ENCODE measurements around the gene GRK5. TPM values are rescaled to one million over a fixed set of nuclear protein-coding genes. Genes with fewer than 3 reads are reported as not detected.

The GRK5 gene
- total RNA-seq, 2 donors from 2014 or later, result 9.1 to 11.9 TPM

DNA sequence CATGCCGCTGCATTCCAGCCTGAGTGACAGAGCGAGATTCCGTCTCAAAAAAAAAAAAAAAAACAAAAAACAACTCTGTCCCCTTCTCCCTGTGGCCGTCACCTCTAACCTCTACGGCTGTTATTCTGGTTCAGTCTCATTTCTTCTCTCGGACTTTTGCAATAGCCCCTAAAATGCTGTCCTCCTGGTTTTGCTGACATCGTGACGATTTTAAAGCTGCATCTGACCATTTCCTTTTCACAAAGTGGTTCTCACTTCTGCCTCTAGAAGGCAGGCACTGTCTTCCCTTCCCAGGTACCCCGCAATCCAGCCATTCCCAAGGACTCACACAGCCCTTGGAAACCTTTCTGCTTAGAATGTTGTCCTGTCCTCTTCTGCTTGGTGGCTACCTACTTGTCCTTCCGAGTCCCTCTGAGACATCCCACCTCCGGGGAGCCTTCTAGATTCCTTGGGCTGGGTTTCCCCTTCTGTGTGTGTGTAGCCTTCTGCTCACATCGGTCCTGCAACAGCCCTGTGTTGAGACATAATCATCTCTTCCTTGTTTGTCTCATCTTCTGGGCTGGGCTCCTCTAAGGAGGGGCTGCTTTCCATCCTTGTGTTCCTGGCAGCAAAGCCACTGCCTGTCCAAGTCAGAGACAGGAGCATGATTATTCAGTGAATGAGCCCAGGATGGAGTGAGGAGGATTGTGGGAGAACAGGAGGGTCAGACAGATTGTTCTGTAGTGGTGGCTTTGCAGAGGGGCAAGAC, 83.1 kb downstream of the GRK5 start:
- Mint-ChIP-seq H3K27ac (no peak overlapping the region), H3K4me3 (no peak overlapping the region), H3K36me3 (ENCODE audit: low read depth) (peaks cover under 1% of the 10 kb centered on the region), H3K4me1 (peaks cover 22% of the 10 kb centered on the region), H3K9me3 (no peaks in the 10 kb centered on the region), H3K27me3 (ENCODE audit: insufficient read depth) (peaks cover 9% of the 10 kb centered on the region)
- H3K27ac ChIP-seq (ENCODE audit: low read depth, low read length), result no peak overlapping the region
- H3K36me3 ChIP-seq (ENCODE audit: control insufficient read depth, insufficient read depth, low read length), result no peaks in the 10 kb centered on the region
- H3K9ac ChIP-seq (ENCODE audit: extremely low read depth, low read length, poor library complexity, severe bottlenecking), result no peak overlapping the region
- TF ChIP-seq, protein P1, sequence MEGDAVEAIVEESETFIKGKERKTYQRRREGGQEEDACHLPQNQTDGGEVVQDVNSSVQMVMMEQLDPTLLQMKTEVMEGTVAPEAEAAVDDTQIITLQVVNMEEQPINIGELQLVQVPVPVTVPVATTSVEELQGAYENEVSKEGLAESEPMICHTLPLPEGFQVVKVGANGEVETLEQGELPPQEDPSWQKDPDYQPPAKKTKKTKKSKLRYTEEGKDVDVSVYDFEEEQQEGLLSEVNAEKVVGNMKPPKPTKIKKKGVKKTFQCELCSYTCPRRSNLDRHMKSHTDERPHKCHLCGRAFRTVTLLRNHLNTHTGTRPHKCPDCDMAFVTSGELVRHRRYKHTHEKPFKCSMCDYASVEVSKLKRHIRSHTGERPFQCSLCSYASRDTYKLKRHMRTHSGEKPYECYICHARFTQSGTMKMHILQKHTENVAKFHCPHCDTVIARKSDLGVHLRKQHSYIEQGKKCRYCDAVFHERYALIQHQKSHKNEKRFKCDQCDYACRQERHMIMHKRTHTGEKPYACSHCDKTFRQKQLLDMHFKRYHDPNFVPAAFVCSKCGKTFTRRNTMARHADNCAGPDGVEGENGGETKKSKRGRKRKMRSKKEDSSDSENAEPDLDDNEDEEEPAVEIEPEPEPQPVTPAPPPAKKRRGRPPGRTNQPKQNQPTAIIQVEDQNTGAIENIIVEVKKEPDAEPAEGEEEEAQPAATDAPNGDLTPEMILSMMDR (conservative IDR thresholded peaks at IDR 0.05), result peak; percentile 55
- 66 to 73% methylated on average over 7 to 12 of the region's 12 CpGs for WGBS, 2 experiments (ENCODE audit: insufficient coverage in 1 of 2, insufficient read length in 1 of 2)
- peaks cover 6% of the 10 kb centered on the region for H3K4me1 ChIP-seq (ENCODE audit: control insufficient read depth, insufficient read depth, low read length)
- H3K4me3 ChIP-seq (ENCODE audit: low read length), result no peak overlapping the region
- no peak for DNase-seq
- H3K27me3 ChIP-seq (ENCODE audit: control insufficient read depth, insufficient read depth, low read length, poor library complexity, severe bottlenecking), result peaks cover 13% of the 10 kb centered on the region
- H3K9me3 ChIP-seq (ENCODE audit: control insufficient read depth, low read length), result no peaks in the 10 kb centered on the region

DNA sequence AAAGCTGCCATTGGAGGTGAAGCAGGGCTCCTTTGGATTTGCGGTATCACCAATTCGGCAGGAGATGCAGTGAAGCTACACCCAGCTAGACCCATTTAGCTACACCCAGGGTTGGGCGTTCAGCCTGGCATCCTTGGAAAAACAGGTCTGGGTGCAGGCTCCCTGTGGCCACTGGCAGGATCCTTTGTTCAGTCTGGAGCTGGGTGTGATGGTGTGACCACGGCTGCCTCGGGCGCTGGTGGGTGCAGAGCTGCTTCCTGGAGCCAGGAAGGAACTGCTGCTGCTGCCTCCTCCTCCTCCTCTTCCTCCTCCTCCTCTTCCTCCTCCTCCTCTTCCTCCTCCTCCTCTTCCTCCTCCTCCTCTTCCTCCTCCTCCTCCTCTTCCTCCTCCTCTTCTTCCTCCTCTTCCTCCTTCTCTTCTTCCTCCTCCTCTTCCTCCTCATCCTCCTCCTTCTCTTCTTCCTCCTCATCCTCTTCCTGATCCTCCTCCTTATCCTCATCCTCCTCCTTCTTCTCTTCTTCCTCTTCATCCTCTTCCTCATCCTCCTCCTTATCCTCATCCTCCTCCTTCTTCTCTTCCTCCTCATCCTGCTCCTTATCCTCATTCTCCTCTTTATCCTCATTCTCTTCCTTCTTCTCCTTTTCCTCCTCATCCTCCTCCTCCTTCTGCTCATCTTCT, 84.0 kb downstream of the GRK5 start:
- no peak for DNase-seq
- Mint-ChIP-seq H3K27ac (no peak overlapping the region), H3K36me3 (ENCODE audit: low read depth) (peaks cover 1% of the 10 kb centered on the region), H3K9me3 (no peaks in the 10 kb centered on the region), H3K27me3 (ENCODE audit: insufficient read depth) (peaks cover 9% of the 10 kb centered on the region), H3K4me3 (no peak overlapping the region), H3K4me1 (peaks cover 22% of the 10 kb centered on the region)
- Histone ChIP-seq H3K36me3 (ENCODE audit: control insufficient read depth, insufficient read depth, low read length) (no peaks in the 10 kb centered on the region), H3K9ac (ENCODE audit: extremely low read depth, low read length, poor library complexity, severe bottlenecking) (no peak overlapping the region), H3K4me1 (ENCODE audit: control insufficient read depth, insufficient read depth, low read length) (peaks cover 6% of the 10 kb centered on the region), H3K4me3 (ENCODE audit: low read length) (no peak overlapping the region), H3K9me3 (ENCODE audit: control insufficient read depth, low read length) (no peaks in the 10 kb centered on the region), H3K27ac (ENCODE audit: low read depth, low read length) (no peak overlapping the region), H3K27me3 (ENCODE audit: control insufficient read depth, insufficient read depth, low read length, poor library complexity, severe bottlenecking) (peaks cover 13% of the 10 kb centered on the region)
- TF ChIP-seq, protein P1 (conservative IDR thresholded peaks at IDR 0.05), result no peak
- 0 to 69% methylated on average over 1 to 4 of the region's 6 CpGs for WGBS, 2 experiments (ENCODE audit: insufficient coverage in 1 of 2, insufficient read length in 1 of 2)

DNA sequence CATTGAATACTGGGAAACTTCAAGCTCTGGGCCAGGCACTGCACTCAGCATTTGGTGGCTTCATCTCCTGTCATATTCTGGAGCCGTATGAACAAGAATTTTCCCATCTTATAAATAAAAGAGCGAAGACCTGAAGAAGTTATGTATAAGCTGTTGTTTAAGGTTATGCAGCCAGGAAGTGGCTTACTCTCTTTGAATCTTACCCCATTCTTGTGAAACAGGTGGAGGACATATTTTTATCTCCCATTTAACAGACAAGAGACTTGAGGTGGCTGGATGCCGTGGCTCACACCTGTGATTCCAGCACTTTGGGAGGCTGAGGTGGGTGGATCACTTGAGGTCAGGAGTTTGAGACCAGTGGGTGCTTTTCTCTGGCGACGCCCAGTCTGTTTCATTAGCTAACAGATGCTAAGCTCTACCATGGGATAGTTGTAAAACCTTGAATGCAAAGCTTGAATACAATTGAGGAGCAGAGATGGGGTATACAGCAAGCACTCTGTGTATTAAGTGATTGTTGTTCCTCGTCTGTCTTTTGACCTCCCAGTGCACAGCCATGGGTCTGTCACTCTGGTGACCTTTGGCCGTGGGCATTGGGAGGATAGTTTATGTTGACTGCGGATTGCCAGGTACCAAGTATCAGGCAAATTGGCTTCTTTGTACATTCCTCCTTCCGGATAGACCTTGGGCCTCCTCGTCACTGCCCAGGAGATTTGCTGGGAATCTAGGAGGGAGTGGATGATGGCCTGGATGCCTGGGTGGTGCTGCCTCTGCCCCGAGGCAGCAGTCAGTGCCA, 85.8 kb downstream of the GRK5 start:
- Histone ChIP-seq H3K27ac (ENCODE audit: low read depth, low read length) (no peak overlapping the region), H3K9ac (ENCODE audit: extremely low read depth, low read length, poor library complexity, severe bottlenecking) (no peak overlapping the region), H3K9me3 (ENCODE audit: control insufficient read depth, low read length) (peaks cover 9% of the 10 kb centered on the region), H3K36me3 (ENCODE audit: control insufficient read depth, insufficient read depth, low read length) (no peaks in the 10 kb centered on the region), H3K4me1 (ENCODE audit: control insufficient read depth, insufficient read depth, low read length) (peaks cover 6% of the 10 kb centered on the region), H3K4me3 (ENCODE audit: low read length) (no peak overlapping the region), H3K27me3 (ENCODE audit: control insufficient read depth, insufficient read depth, low read length, poor library complexity, severe bottlenecking) (peaks cover 13% of the 10 kb centered on the region)
- H3K27ac Mint-ChIP-seq, result no peak overlapping the region
- H3K4me3 Mint-ChIP-seq, result no peak overlapping the region
- peaks cover 9% of the 10 kb centered on the region for H3K27me3 Mint-ChIP-seq (ENCODE audit: insufficient read depth)
- DNase-seq, result no peak
- H3K9me3 Mint-ChIP-seq, result peaks cover 13% of the 10 kb centered on the region
- peaks cover 22% of the 10 kb centered on the region for H3K4me1 Mint-ChIP-seq
- peaks cover 8% of the 10 kb centered on the region for H3K36me3 Mint-ChIP-seq (ENCODE audit: low read depth)
- TF ChIP-seq, protein P1 (conservative IDR thresholded peaks at IDR 0.05), result no peak
- 89 to 100% methylated on average over 5 to 11 of the region's 11 CpGs for WGBS, 2 experiments (ENCODE audit: insufficient coverage in 1 of 2, insufficient read length in 1 of 2)

All from endodermal cell (in vitro differentiated cells).